ENCODE measurements around the gene SFSWAP.

GRCh38 chr12:131692431-131692830, 18.5 kb upstream of the SFSWAP start:
- no peak for TF ChIP-seq TAF1 (conservative IDR thresholded peaks at IDR 0.05)
- no peak for TF ChIP-seq CTCF (IDR thresholded peaks at IDR 0.05; ENCODE audit: low read depth, low read length, missing input control)
- no peak for TF ChIP-seq MAX (IDR thresholded peaks at IDR 0.05)
- no peak for TF ChIP-seq YY1 (IDR thresholded peaks at IDR 0.05)
